GM18520 (cell line): ENCODE results near the gene PDE10A.
"Not testable (repeated sequence)": the region's sequence is repeated elsewhere in the genome, so short reads cannot be mapped to it uniquely, and the experiment has no call there.

Experiments
- ATAC-seq: cut with Tn5 transposase; IDR thresholded peaks from one replicate; pipeline ENCODE4 v1.9.1; 2021; ENCODE audit not compliant: unreplicated experiment

Gene PDE10A

DNA sequence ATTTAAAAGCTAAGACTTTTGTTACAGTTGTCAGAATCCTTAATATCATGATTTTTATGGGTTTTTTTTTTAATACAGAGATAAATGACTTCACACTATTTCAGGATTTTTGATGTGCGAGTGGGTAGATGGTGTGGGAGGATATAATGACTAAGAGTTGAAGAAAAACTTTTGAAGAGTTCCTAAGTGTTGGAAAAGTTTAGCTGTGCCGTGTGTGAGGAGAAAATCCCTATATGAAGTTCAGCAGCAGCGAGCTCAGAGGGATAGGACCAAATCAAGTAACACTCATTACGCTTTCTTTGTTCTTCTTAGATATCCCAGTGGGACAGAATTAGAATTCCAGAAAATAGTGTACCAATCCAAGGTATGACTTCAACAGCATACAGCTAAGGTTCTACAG is 34.1 kb downstream of the PDE10A start:
- no peak for ATAC-seq

DNA sequence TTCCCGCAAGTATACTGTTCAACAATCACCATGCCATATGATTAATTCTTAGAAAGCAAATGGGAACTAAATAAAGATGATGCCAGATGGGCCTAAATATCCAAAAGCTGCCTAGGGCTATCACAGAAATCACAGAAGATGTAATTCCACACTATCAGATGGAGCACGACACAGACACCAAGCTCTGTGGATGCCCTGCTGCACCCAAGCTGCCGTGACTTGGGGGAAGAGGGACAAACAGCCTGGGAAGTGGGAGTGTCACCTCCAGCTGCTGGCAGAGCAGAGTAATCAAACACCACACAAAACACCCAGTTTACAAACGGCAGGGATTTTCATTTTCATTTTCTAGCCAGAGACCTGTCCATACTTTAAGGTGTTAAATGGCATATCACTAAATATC is 35.7 kb downstream of the PDE10A start:
- no peak for ATAC-seq

DNA sequence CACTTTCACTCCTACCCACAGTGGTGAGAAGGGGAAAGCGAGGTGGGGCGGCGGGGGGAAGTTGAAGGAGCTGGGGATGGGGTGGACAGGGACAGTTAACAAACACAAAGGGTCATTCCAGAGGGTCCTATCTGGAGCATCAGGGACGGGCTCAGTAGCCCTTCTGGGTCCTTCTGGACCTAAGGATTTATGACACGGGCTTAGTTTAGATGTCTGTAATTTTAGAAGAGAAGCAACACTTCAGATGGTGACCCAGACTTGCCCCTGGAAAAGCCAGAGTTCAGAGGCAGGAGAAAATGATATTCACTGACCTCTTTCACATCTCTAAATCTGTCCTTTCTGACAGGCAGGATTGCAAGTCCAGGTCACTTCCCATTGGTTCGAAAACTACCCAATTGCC is 36.3 kb downstream of the PDE10A start:
- no peak for ATAC-seq

DNA sequence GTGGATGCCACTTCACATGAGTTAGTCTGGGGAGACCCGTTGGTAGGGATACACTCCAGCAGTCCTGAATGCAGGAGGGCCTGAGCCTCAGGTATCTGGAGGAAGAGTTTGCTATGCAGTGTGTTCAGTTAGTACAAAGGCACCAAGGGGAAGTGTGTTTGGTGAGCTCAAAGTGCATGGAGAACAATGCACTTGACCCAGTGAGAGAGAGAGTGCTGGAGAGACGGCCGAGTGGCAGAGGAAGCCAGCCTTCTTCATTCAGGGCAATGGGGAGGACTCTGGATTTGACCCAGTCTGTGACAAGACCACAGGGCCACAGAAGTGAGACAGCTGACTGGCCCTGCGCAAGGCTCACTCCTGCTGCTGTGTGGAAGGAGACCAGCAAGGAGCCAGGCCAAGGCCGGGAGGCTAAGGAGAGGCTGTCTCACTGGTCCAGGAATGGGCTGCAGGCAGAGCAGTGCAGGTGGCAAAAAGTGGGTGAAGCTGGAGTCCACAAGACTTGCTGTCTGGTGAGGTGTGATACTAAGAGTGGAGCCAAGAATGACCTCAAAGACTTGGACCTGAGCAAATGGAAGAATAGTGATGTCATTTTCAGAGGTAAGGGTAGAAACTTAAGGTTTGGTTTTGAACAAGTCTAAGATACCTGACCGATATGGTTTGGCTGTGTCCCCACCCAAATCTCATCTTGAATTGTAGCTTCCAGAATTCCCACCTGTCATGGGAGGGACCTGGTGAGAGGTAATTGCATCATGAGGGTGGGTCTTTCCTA is 38.0 kb downstream of the PDE10A start:
- no peak for ATAC-seq

DNA sequence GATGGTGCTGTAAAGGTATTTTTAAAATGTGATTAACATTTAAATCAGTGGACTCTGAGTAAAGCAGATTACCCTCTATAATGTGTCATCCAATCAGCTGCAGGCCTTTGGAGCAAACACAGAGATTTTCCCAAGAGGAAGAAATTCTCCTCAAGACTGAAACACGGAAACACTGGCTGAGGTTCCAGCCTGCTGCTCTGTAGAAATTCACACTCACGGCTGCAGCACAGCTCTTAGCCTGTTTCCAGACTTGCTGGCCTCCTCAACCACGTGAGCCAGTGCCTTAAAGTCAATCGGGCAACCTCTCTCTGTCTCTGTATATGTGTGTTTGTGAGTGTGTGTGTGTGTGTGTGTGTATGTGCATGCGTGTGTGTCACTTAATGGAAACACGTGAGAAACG is 41.1 kb downstream of the PDE10A start:
- ATAC-seq = no peak

DNA sequence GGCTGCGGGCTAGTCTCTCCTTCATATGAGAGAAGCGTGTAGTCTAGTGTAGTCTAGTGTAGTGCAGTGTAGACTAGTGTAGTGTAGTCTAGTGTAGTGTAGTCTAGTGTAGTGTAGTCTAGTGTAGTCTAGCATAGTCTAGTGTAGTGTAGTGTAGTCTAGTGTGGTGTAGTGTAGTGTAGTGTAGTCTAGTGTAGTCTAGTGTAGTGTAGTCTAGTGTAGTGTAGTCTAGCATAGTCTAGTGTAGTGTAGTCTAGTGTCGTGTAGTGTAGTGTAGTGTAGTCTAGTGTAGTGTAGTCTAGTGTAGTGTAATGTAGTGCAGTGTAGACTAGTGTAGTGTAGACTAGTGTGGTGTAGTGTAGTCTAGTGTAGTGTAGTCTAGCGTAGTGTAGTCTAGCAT is 44.1 kb downstream of the PDE10A start:
- ATAC-seq = not testable (repeated sequence)

DNA sequence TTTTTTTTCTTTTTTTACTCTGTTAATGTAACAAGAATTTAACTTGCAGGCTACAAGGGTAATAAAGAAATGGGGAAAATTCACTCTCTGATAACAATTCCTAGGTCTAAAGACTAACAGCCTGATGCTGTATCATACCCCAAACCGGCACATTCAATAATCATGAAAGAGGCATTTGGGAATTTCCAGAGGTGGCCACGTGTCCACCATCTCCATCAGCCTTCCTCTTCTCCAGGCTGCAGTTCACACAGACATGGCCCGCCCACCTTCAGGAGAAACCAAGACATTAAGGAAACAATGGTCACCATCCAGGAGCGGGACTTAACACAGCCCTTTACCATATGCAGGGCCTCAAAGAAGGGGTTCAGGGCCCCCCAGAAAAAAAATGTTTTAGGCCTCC is 44.8 kb downstream of the PDE10A start:
- ATAC-seq = no peak

DNA sequence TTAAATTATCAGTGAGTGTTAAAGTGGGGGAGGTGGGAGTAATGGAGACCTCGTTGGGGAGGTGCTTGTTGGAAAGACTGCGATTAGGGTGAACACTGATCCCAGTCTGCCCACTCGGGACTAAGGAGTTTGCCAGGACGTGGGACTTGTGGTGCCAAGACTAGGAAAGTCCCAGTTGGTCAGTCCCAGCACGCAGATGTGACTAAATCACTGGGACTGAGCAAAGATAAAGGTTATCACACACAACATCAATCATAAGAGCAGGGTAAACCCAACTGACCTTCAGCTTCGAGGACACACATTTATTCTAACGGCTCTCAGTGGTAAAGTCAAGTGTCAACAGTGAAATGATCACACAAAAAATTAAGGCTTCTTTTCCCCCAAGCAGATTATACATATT is 45.5 kb downstream of the PDE10A start:
- ATAC-seq = no peak

DNA sequence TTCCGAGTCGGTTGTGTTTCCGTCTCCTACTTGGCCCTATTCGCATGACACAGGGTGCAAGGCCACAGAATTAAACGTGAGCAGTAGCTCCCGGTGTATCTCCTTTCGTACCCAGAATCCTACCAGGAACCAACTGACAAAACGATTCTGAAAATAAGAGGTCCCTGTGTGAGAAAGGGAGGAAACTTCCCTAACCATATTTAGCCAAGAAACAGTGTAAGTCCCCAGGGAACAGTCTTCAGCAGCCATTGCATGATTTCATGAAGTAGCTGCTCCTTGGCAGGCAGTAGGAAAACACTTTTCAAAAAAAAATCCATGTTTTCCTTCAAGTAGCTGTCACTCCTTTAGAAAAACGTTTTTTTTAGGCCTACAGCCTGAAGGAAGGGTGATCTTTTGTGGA is 46.9 kb downstream of the PDE10A start:
- ATAC-seq = no peak

DNA sequence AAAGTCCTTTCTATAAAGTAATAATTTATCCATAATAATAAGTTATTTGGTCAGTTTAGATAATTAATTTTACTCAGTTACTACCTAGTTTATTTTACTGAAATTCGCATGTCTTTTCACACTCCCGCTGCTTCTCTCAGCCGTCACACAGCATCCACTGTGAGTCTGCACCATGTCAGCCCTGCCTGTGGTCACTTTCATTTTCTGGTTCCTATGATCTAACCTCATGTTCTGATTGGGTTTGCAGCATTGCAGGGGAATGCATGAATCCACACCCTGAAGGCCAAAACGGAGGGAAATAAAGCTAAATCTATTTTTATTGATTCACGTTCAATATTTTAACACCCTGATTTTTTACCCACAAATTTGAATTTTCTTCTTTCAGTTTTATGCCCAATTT is 47.4 kb downstream of the PDE10A start:
- no peak for ATAC-seq

DNA sequence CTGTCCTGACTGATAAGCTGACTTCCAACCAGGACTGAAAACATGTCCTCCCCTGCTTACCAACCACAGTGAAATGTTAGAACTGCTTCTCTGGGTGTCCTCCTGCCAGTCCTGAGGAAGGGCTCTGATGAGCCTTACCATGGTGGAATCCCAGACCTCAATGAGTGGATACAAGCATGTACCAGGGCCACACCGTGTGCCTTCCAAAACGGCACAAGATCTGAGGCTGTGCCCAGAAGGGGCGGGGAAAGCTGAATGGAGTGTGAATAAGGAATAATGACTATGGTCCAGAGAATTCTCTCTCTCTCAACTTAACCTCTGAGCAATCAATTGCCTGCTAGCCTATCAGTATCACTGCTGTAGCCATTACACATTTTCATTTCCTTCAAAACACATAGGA is 51.7 kb downstream of the PDE10A start:
- no peak for ATAC-seq

DNA sequence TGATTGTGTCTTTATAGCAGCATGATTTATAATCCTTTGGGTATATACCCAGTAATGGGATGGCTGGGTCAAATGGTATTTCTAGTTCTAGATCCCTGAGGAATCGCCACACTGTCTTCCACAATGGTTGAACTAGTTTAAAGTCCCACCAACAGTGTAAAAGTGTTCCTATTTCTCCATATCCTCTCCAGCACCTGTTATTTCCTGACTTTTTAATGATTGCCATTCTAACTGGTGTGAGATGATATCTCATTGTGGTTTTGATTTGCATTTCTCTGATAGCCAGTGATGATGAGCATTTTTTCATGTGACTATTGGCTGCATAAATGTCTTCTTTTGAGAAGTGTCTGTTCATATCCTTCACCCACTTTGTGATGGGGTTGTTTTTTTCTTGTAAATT is 54.5 kb downstream of the PDE10A start:
- not testable (repeated sequence) for ATAC-seq

DNA sequence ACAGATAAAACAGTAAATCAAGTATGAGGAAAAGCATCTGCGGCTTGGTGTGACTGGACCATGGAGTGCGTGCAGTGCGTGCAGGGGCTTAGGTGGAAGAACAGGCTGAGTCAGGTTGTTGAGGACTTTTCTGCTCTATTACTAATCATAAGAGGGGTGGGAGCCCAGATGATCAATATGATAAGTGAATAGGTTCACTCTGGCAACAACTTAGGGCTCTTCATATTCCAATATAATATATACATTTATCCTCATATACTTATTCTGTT is 56.4 kb downstream of the PDE10A start:
- ATAC-seq = no peak

DNA sequence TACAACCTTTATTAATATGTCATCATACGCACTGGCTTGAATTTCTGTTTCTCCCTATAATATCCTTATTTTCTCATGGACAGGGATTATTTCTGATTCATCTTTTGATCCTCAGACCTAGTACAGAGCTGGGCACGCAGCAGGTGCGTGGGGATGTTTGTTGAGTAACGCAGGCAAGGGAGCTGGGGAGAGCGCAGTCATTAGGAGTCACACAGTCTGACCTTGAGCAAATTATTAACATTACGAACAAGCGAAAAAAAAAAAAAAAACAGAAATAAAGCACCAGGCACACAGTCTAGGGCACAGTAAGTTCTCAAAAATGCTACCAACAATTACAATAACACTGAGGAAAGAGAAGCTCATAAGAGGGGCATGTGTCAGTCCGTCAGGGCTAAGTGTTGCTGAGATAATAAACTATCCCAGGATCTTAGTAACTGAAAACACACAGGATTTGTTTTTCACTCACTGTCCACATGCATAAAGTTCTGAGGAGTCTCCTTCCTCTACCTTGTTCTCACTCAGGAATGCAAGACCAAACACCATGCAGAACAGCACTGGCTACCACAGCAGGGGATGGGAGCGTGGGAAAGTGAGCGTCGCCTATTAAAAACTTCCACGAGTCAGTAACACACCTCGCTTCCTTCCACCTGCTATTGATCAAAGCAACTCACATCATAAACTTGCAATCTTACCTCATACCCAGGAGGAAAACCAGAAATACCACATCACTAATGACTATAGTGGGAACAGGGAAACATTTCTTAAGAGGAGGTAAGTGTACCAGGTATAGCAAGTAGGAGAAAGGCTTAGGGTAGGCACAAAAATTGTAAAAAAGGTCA is 56.9 kb downstream of the PDE10A start:
- ATAC-seq = no peak

DNA sequence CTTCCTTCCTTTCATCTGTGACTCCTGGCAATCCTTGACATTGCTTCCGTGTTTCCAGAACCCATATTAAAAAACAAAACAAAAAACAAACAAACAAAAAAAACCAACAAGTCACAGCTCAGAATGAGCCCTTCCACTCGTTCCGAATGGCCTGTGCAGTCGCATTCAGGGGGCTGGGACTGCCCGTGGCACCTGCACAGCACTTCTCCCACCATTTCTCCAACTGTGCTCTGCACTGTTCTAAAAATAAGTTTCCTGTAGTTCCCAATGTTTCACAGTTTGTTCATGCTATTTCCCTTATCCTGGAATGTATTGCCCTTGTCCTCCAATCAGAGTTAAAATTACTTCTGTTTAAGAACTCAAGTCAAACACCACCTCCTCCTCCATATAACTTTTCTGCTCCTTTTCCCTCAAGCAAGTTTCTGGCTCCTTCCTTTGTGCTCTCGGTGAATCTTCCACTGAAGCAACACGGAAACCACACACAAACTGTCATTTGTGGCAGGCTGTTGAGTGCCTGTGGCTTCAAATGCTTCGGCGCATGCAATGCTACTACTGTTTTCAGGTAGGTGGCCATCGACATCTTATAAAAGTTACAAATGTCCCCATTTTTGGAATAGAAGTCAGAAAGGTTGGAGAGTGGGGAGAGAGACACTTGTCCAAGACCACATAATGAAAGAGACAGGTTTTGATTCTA is 57.7 kb downstream of the PDE10A start:
- no peak for ATAC-seq

DNA sequence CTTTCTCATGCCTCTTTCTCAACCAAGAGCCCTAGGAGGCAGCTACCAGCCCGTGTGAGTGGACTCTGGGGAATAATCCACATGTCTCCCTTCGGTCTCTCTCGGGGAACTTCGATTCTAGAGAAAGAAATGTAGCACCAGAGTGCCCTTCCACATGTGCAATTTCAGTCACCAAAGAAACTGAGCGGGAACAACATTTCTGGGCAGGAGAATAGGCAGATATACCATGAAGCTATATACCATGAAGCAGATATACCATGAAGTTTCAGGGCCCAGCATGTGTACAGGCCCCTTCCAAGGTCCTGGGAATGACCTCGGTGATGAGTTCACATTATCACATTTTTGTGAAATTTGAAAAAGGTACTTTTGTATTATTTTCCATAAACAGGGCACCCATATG is 60.8 kb downstream of the PDE10A start:
- no peak for ATAC-seq

DNA sequence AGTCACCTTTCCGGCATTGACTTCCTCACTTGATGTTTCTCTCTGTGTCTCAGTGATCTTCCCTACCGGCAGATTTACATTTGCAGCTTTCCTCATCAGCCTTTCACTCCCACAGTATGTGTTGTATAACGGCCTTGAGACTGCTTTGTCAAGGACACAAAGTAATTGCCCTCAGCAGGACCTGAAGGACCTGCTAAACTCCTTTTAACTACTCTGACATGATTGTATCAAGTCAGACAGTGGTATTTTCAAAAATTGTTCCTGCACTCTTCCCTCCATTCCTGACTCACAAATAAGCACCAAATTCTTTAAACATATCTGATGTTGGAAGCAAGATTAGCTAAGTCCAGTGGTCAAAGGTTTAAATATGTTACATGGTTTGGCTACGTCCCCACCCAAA is 62.4 kb downstream of the PDE10A start:
- no peak for ATAC-seq

DNA sequence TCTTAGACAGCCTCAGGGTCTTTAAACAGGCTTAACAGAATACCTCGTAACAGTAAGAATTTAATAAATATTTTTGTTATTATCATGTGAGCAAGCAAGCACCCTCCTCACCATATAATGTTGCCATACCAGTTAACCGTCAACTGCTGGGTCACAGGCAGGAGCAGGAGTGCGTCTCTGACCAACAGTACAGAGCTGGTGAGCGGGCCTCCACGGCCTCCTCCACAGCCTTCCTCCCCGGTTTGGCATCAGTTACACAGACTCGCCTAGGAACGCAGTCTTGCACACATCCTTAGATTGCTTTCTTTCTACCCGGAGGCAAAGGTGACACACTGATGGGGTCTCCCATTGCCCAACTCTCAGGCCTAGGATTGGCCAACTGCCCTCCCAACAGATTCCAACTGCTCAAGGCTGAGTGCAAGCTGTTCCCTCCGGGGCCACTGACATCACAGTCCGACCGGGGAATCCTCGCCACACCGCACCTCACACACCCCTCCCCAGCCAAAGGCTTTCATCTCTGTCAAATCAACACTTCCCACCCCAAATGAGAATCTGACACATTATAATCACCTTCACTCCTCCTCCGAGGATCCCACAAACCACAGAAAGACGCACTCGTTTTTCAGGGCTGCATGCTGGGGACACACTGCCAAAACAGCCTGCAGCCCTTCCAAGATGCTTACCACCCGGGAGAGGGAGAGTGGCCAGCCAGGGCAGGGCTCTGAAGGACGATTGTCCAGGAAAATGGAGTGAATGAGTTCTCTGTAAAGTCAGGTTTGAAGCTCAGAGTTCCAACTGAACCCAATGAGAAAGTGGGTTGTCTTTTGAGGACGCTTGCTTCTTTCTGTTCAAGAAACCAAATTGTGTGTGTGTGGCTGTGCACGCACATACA is 63.2 kb downstream of the PDE10A start:
- no peak for ATAC-seq

DNA sequence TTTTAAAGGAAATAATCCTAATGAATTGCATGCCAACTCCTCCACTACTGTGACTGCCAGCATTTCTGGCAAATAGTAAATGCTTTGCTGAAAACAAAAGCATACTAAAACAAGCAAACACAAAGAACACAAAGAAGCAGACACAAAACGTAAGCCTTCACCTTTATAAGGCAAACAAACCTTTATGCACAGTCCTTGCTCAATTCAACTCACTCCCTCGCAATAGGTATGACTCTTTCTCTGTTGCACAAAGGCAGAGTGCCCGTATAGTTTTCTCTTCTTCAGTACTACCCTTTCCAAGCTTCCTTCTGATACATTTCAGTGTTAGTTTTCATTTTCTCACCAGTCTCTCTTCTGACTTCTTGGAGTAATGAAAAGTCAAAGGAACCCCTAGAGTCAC is 63.9 kb downstream of the PDE10A start:
- no peak for ATAC-seq

DNA sequence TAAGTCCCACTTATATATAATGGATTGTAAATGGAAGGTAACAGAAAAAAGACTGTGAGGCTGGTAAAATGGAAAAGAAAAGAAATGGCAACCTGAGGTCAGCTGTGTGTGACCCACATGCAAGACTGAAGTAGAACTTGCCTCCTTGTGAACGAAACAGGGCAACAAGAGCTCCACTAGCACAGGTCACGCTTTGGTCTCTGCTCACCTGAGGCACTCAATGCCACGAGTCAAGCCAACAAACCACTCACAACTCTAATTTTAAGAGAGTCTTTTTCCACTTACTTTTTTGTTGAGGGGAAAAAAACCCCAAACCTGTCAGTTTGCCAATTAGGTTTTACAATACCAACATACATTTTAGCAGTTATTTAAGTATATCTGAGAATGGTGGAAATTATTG is 65.2 kb downstream of the PDE10A start:
- no peak for ATAC-seq
